Left renal cortex interstitium (tissue), 4 donors: ENCODE measurements around the gene MRS2. TPM values are rescaled to one million over a fixed set of nuclear protein-coding genes. Genes with fewer than 3 reads are reported as not detected.
"Not testable (repeated sequence)": the region's sequence is repeated elsewhere in the genome, so short reads cannot be mapped to it uniquely, and the experiment has no call there.

Experiments used
- DNase-seq, 4 donors: peaks; one replicate each; pipeline ENCODE4 v3.0.0-alpha.2; 2013; ENCODE audit warnings: low read depth in 4 of 4, low spot score in 2 of 4, missing footprints in 1 of 4
- polyA plus RNA-seq, 4 donors: library from polyadenylated mRNA; unstranded; fragments of 120-200 nt; gene quantifications; one replicate each; pipeline ENCODE4 v1.2.1, GENCODE V29; 2013; ENCODE audit not compliant: insufficient read length in 4 of 4

The MRS2 gene
- polyA plus RNA-seq, 4 donors, result 34.1 to 47.7 (median 41.9) TPM

DNA sequence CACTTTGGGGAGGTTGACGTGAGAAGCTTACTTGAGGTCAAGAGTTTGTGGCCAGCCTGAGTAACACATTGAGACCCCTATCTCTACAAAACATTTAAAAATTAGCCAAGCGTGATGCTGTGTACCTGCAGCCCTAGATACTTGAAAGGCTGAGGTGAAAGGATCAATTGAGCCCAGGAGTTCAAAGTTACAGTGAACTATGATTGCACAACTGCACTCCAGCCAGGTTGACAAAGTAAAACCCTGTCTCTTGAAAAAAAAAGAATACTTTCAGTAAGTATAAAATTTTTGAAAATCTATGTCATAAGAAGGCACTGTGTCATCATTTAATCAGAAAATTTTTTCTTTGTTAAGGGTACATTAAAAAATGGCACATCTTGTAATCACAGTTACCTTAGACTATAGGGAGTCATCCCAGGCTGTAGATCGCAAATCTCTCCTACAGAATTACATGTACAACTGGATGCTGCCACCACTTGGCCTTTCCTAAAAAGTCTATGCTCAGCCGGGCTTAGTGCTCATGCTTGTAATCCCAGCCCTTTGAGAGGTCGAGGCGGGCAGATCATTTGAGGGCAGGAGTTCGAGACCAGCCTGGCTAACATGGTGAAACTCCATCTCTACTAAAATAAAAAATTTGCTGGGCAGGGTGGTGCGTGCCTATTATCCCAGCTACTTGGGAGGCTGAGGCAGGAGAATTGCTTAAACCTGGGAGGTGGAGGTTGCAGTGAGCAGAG lies 17.0 kb upstream of the MRS2 start:
- no peak for DNase-seq

- DNase-seq, result no peak
These were observed 14.9 kb upstream of the MRS2 start for GRCh38 chr6:24387818-24388217.

DNA sequence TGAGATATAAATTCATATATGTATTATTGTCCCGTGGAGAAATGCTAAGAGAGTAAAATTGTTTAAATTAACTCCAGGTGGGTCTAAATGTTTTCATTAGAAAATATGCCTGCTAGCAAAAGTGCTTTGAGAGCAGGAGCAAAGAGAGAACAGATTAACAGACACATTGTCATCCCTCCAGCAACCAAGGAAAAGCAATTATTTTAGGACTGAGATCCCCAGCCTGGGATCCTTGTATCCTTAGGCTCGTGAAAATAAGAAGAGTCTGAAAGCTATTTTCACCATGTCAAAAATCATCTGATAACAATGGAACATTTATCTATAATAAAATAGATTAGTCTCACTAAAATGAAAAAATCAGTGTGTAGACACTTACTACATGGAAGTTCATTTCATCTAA lies 11.5 kb upstream of the MRS2 start:
- no peak for DNase-seq

- no peak for DNase-seq
These were observed 10.9 kb upstream of the MRS2 start for GRCh38 chr6:24391756-24392405.

DNA sequence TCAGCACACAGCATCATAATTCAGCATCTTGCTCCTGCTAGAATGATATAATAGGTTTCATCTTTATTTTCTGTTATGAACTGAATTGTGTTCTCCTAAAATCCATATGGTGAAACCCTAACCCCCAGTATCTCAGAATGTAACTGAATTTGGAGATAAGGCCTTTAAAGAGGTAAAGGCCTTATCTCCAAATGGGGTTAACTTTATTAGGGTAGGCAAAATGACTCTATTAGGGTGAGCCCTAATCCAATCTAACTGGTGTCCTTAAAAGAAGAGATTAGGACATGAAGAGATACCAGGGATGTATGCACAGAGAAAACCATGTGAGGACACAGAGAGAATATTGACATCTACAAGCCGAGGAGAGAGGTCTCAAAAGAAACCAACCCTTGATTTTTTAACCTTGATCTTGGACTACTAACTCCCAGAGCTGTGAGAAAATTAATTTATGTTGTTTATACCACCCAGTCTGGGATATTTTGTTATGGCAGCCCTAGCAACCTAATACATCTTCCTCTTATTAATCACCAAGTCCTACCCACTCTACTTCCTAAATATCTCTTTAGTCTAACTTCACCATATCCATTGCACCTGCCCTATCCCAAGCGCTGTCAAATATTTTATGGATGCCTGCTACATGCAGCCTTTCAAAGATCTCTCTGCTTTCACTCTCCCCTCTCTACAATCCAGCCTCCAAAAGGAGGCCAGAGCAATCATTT lies 8.5 kb upstream of the MRS2 start:
- DNase-seq, result no peak

DNA sequence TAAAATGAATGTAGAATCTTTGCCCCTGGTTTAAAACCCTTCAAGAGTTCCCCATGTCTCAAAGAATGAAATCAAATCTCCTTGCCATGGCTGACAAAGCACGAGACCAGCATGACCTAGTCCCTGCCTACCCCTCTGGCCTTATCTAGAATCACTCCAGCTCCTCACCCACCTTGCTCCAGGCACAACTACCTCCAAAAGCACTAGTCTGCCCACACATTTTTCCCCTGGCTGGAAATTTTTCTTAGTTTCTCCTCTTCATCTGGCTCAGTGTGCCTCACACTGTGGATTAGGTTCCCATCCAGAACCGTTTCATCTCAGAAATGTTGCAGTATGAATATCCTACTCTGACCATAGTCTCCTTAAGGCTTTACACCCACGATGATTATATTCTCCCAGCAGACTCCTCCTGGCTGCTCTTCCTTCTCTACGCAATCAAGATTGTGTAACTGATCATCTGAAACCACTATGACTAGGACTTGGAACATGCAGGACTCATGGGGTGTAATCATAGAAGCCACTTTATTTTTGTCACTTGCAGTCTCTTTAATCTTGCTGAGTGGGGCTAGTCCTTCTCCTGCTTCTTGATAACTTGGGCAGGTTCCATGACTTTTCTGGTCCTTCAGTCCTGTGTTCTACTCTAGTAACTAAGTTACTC lies 7.8 kb upstream of the MRS2 start:
- DNase-seq, result no peak

- no peak for DNase-seq
These were observed 5.9 kb upstream of the MRS2 start for GRCh38 chr6:24396824-24397223.

- no peak for DNase-seq
These were observed 5.1 kb upstream of the MRS2 start for GRCh38 chr6:24397631-24398030.

DNA sequence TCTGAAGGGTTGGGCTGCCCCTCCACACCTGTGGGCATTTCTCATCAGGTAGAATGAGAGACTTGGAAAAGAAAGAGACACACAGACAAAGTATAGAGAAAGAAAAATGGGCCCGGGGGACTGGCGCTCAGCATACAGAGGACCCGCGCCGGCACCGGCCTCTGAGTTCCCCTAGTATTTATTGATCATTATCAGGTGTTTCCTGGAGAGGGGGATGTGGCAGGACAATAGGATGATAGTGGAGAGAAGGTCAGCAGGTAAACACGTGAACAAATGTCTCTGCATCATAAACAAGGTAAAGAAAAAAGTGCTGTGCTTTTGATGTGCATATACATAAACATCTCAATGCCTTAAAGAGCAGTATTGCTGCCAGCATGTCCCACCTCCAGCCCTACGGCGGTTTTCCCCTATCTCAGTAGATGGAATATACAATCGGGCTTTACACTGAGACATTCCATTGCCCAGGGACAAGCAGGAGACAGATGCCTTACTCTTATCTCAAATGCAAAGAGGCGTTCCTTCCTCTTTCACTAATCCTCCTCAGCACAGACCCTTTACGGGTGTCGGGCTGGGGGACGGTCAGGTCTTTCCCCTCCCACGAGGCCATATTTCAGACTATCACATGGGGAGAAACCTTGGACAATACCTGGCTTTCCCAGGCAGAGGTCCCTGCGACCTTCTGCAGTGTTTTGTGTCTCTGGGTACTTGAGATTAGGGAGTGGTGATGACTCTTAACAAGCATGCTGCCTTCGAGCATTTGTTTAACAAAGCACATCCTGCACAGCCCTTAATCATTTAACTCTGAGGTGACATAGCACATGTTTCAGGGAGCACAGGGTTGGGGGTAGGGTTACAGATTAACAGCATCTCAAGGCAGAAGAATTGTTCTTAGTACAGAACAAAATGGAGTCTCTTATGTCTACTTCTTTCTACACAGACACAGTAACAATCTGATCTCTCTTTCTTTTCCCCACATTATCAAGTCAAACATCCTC lies 2.4 kb upstream of the MRS2 start:
- not testable (repeated sequence) for DNase-seq

DNA sequence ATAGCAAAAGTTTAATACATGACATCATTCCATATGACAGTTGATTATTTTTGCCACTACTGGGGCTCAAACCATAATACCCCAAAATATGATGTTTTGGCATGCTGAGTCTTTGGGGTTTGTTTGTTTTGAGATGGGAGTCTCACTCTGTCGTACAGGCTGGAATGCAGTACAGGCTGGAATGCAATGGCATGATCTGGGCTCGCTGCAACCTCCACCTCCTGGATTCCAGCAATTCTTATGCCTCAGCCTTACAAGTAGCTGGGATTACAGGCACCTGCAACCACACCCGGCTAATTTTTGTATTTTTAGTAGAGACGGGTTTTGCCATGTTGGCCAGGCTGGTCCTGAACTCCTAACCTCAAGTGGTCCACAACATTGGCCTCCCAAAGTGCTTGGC lies 1.3 kb upstream of the MRS2 start:
- DNase-seq, result no peak

- no peak for DNase-seq
These were observed 727 bp downstream of the MRS2 start for GRCh38 chr6:24403501-24403824.

DNA sequence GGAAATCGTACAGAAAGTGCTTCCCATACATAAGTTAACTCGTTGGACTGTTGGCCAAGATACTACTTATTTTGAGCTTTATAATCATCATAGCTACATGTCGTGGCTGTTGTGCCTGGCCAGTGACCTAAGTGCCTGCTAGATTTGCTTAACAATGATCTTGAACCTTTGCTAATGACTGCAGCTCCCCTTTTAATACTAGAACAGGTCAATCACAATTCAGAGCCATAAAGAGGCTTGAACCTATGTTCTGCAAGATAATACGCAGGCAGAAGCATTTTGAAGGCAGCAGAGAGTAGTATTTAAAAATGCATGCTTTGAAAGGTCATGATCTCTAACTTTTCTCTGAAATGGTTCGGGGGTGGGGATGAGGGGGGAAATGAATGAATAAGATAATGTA lies 2.5 kb downstream of the MRS2 start:
- no peak for DNase-seq

DNA sequence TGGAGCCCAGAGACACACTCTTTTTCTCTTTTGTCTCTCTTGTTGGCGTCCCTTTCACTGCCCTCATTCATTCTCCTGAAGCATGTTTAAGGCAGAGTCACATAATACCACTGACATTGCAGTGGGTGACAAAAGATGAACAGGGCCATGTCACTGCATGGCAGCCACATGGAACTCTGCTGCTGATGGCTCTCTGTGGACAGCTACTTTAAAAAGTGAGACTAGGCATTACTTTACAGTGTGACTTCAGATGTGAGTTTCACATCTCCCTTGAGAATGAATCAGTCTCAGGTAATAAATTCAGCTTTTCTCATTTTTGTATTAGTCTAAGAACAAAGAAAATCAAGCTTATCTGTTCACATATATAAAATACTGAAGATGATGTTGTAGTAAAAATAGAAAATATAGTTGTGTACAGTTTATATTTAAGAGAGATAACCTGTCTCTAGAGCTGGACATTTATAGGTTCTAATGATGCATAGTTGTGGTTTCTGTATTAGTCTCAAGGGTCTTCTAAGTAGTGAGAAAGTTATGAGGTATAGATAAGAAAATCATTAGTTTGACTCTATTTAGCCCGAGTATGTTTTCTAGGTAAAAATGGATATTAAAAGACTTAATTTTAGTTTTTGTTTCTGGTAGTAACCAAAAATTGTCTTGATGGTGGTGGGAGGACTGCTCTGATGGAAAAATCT lies 6.1 kb downstream of the MRS2 start:
- no peak for DNase-seq

- no peak for DNase-seq
These were observed 7.9 kb downstream of the MRS2 start for GRCh38 chr6:24410622-24411021.

GRCh38 chr6:24412294-24412693 lies 9.6 kb downstream of the MRS2 start:
- DNase-seq, result no peak

GRCh38 chr6:24414531-24414930 lies 11.8 kb downstream of the MRS2 start:
- not testable (repeated sequence) for DNase-seq

DNA sequence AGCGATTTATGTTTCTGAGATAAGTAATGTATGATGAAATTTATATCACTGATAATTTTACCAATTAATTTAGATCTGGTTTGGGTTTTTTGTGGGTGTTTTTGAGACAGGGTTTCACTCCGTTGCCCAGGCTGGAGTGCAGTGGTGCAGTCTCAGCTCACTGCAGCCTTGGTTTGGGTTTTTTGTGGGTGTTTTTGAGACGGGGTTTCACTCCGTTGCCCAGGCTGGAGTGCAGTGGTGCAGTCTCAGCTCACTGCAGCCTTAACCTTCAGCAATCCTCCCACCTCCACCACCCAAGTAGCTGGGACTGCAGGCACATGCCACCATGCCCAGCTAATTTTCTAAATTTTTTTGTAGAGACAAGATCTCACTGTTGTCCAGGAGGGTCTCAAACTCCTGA lies 13.0 kb downstream of the MRS2 start:
- no peak for DNase-seq

DNA sequence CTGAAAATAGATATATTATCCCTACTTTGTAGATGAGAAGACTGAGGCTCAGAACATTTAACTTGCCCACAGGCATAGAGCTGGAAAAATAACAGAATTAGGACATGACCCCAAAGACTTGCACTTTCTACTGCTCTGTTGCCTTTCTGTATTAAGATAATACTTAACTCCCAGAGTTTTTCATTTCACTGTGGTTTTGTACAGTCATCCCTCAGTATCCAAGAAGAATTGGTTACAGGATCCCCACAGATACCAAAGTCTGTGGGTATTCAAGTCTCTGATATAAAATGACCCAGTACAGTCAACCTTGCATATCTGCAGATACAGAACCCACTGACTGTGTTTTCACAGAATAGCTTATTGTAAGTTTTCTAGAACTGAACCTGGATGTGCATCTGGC lies 16.8 kb downstream of the MRS2 start:
- DNase-seq, result no peak

GRCh38 chr6:24425091-24425490 lies 22.4 kb downstream of the MRS2 start:
- DNase-seq, result no peak
